Stomach smooth muscle (tissue), 2 donors: ENCODE results near the gene DIAPH2.

Experiments
- H3K27ac ChIP-seq: one replicate; pipeline ENCODE4 v1.7.0; 2013; ENCODE audit warnings: mild to moderate bottlenecking, low read length, inconsistent platforms
- H3K27me3 ChIP-seq, 2 donors: one replicate each; pipeline ENCODE4 v1.7.0; 2013; ENCODE audit warnings: low read length in 2 of 2; ENCODE audit not compliant: insufficient read depth in 2 of 2, control insufficient read depth in 1 of 2
- H3K36me3 ChIP-seq, 2 donors: one replicate each; pipeline ENCODE4 v1.7.0; 2013; ENCODE audit warnings: low read length in 2 of 2; ENCODE audit not compliant: control insufficient read depth in 2 of 2, insufficient read depth in 2 of 2
- H3K4me1 ChIP-seq: one replicate; pipeline ENCODE4 v1.7.0; 2013; ENCODE audit warnings: low read length; ENCODE audit not compliant: control insufficient read depth, insufficient read depth
- H3K4me3 ChIP-seq, 2 donors: one replicate each; pipeline ENCODE4 v1.7.0; 2013; ENCODE audit warnings: low read length in 2 of 2
- H3K9ac ChIP-seq, 2 donors: one replicate each; pipeline ENCODE4 v1.7.0; 2013; ENCODE audit warnings: low read length in 2 of 2, mild to moderate bottlenecking in 1 of 2
- H3K9me3 ChIP-seq, 2 donors: one replicate each; pipeline ENCODE4 v1.7.0; 2013; ENCODE audit warnings: low read length in 2 of 2; ENCODE audit not compliant: control insufficient read depth in 2 of 2
- donor health status: healthy.
- donor health status: Pancreatic carcinoma.

The DIAPH2 gene

DNA sequence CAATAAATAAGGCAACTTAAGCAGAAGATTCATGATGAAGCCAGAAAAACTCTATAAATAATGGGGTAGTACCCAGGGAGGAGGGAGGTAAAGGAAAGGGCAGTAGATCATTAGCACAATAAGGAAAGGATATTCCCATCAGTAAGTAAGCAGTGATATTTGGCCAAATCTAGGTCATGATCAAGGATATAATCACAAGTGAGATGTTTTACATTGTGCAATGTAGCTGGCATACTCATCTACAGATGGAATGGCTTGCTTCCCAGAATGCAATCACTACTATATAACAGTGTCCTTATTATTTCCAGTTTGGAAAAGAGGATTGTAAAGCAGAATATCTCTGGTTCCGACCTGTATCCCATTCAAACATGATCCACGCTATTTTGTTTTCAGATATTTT lies 682.5 kb downstream of the DIAPH2 start:
- H3K4me1 ChIP-seq, result no peaks in the 10 kb centered on the region
- H3K36me3 ChIP-seq, result no peaks in the 10 kb centered on the region
- H3K27ac ChIP-seq, result no peak overlapping the region
- H3K27me3 ChIP-seq, result no peaks in the 10 kb centered on the region
- no peak overlapping the region for H3K4me3 ChIP-seq
- H3K9me3 ChIP-seq, result no peaks in the 10 kb centered on the region
- no peak overlapping the region for H3K9ac ChIP-seq

DNA sequence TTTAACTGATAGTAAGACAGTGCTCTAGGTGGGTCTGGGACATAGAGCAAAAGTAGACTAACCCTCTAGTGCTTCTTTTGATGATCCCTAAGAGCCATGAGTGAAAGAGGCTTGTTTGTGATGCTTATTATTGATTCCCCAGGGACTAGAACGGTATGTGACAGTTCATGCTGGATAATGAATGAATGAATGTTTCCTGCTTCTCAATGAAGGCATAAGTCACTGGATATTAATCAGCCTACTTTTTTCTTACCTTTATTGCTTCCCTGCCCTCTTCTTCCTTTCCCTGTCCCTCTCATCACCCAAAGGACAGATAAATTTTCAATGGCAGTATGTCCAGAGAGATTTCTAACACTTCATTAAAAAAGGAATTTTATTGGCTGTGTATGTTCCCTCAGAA lies 685.3 kb downstream of the DIAPH2 start:
- H3K27me3 ChIP-seq, result no peaks in the 10 kb centered on the region
- H3K4me3 ChIP-seq, result no peak overlapping the region
- H3K4me1 ChIP-seq, result no peaks in the 10 kb centered on the region
- no peak overlapping the region for H3K27ac ChIP-seq
- no peak overlapping the region for H3K9ac ChIP-seq
- H3K36me3 ChIP-seq, result no peaks in the 10 kb centered on the region
- H3K9me3 ChIP-seq, result no peaks in the 10 kb centered on the region

DNA sequence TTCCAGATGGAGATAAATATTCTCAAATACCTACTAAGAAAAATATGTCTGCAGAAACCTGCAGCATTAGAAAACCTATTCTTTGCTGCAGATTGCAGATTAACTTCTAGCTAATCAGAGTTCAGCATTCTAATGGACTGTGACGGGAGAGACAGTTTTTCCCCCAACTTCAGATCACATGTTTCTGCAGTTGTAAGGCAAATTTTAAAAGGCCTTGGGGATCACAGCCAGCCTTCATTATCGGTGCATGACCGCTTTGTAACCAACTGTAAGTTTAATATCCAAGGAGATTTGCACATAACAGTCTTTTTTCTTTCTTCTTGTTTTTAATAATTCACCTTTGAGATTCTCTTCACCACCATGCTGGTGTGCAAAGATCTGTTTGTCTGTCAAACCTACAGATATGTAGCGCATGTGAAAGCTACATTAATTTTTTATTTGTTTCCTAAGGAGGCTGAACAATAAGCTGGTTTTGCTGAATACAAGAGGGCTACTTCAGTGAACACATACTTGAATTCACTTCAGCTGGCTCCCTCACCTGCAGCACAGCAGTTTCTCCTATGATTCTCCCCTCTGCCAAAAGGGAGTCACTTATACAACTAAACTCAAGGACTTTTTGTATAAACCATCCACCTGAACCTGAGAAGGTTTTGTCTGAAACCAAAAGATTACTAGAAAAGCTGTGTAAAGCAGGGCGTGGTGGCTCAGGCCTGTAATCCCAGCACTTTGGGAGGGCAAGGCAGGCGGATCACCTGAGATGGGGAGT lies 687.5 kb downstream of the DIAPH2 start:
- no peaks in the 10 kb centered on the region for H3K36me3 ChIP-seq
- no peaks in the 10 kb centered on the region for H3K4me1 ChIP-seq
- H3K27me3 ChIP-seq, result no peaks in the 10 kb centered on the region
- H3K27ac ChIP-seq, result no peak overlapping the region
- no peak overlapping the region for H3K4me3 ChIP-seq
- no peaks in the 10 kb centered on the region for H3K9me3 ChIP-seq
- no peak overlapping the region for H3K9ac ChIP-seq

DNA sequence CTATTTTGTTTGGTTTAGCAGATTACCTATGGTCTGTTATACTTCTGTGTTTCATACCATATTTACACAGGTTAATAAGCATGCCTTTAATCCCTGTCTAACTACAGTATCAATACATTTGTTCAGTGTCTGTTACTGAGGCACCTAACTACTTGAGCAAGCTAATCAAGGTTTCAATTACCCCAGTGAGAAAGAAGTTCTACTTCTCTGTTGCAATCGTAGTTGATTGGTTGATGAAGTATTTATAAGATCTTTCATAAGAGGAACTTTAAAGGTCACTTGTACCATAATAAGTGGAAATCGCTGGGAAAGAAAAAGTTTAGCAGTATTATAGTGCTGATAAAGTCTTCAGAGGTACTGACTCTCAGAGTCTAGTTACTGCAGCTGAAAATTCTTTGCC lies 689.6 kb downstream of the DIAPH2 start:
- Histone ChIP-seq H3K27ac (no peak overlapping the region), H3K36me3 (no peaks in the 10 kb centered on the region), H3K27me3 (no peaks in the 10 kb centered on the region), H3K4me1 (no peaks in the 10 kb centered on the region), H3K9me3 (no peaks in the 10 kb centered on the region), H3K9ac (no peak overlapping the region), H3K4me3 (no peak overlapping the region)

DNA sequence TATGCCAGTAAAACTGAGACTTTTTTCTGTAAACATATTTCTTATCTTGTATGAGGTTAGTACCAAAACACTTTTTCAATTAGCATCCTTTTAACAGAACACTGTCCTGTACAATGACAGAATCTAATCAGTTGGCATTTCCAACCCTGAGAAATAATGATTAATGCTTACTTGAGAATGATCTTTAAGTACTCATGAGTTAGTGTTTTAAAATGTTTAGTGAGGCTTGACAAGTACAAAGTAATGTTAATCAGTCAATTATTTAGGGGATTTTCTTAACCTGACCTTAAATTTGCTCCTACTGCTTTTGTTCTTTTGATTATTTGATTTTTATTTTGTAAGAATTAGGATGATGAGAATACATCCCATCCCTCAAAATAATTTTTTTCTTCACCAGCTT lies 695.6 kb downstream of the DIAPH2 start:
- Histone ChIP-seq H3K27me3 (no peaks in the 10 kb centered on the region), H3K27ac (no peak overlapping the region), H3K9ac (no peak overlapping the region), H3K4me1 (no peaks in the 10 kb centered on the region), H3K36me3 (no peaks in the 10 kb centered on the region), H3K9me3 (no peaks in the 10 kb centered on the region), H3K4me3 (no peak overlapping the region)

DNA sequence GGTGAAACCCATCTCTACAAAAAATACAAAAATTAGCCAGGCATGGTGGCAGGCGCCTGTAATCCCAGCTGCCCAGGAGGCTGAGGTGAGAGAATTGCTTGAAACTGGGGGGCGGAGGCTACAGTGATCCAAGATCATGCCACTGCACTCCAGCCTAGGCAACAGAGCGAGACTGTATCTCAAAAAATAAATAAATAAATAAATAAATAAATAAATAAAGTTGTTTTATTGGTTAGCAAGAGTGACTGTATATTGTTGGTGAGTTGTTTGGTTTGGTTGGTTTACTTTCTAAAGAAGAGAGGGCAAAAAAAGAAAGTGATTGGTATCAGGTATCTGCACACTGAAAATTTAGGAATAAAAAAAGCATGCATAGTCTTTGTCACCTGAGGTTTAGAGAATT lies 700.0 kb downstream of the DIAPH2 start:
- Histone ChIP-seq H3K27ac (no peak overlapping the region), H3K9ac (no peak overlapping the region), H3K27me3 (no peaks in the 10 kb centered on the region)

DNA sequence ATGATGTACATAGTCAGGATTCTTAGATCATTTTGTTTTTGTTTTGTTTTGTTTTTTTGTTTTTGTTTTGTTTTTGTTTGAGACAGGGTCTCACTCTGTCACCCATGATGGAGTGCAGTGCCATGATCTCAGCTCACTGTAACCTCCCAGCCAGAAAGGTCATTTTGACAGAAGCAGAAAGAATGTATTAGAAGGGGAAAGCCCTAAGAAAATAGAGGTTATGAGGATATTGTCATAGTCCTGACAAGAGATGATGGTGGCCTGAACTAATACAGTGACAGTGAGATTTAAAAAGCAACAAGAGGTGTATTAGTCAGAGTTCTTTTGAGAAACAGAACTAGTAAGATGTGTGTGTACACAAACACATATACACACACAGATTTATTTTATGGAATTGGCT lies 702.4 kb downstream of the DIAPH2 start:
- Histone ChIP-seq H3K36me3 (no peaks in the 10 kb centered on the region), H3K9me3 (no peaks in the 10 kb centered on the region), H3K4me1 (no peaks in the 10 kb centered on the region), H3K4me3 (no peak overlapping the region), H3K9ac (no peak overlapping the region), H3K27me3 (no peaks in the 10 kb centered on the region), H3K27ac (no peak overlapping the region)

More for the DNA sequence above, 700.0 kb downstream of the DIAPH2 start:
- Histone ChIP-seq H3K9me3 (no peaks in the 10 kb centered on the region), H3K36me3 (no peaks in the 10 kb centered on the region), H3K4me1 (no peaks in the 10 kb centered on the region), H3K4me3 (no peak overlapping the region)

DNA sequence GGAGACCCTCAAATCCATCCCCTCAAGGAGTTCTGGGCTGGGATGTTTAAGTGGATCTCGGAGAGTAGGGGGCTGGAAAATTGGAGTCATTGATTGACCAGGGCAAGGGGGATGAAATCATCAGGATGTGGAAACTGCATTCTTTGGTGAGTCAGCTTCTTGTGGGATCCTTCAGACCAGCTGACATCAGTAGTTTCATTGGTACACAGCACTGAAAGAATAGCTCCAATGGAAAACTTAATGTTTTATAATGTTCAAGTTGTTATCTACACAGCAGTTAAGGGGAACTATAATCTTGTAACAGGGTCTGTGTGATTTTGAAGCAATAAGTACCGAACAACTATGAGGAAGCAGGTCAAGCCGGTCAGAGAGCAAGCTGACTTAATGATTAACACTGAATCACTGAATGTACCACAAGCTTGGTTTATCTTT lies 705.1 kb downstream of the DIAPH2 start:
- Histone ChIP-seq H3K9ac (no peak overlapping the region), H3K36me3 (no peaks in the 10 kb centered on the region), H3K9me3 (no peaks in the 10 kb centered on the region), H3K27me3 (no peaks in the 10 kb centered on the region), H3K4me3 (no peak overlapping the region), H3K4me1 (no peaks in the 10 kb centered on the region), H3K27ac (no peak overlapping the region)

DNA sequence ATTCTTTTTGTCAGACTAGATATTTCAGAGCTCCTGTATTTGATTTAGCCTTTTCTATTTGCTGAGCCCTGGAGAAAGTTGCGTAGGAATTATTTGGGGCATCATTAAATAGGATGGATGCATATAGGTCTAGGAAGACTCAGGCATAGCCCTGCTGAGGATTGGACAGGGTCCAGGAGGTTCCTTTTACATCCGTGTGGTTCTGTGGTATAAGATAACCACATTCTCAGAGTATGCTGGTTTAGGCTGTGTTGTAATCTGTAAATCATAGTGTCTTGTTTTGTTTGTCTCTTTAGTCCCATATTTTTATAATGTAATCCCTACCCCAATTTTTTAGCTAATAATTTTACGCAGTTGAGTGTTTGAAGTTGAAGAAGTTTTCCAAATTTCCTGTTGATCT lies 712.7 kb downstream of the DIAPH2 start:
- H3K27ac ChIP-seq, result no peak overlapping the region
- no peak overlapping the region for H3K9ac ChIP-seq
- no peak overlapping the region for H3K4me3 ChIP-seq
- no peaks in the 10 kb centered on the region for H3K9me3 ChIP-seq
- H3K4me1 ChIP-seq, result no peaks in the 10 kb centered on the region
- peaks cover 0 to 2% of the 10 kb centered on the region in 2 donors for H3K27me3 ChIP-seq
- no peaks in the 10 kb centered on the region for H3K36me3 ChIP-seq

DNA sequence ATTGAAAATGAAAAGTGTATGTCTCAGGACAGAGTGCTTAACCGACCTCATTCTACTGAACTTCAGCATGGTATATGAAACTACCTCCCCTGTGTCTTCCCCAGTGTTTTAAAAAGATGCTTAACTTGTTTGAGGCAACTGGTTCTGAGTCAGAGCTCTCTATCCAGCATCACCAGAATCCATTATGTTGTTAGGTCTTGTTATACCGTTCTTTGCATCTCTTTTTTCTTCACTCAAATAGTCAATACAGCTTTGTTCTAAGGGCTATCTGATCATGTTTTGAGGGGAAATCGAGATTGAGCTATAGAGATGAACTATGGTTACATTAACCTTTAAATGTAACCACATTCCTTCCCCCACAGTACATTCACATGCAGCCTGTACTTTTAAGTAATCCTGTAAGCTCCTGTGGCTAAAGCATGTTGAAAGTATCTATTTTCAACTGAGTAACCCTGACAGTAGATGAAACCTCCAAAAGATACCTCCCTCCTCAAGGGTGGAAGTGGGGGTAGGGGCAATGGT lies 713.4 kb downstream of the DIAPH2 start:
- Histone ChIP-seq H3K9me3 (no peaks in the 10 kb centered on the region), H3K4me1 (no peaks in the 10 kb centered on the region), H3K4me3 (no peak overlapping the region), H3K27ac (no peak overlapping the region), H3K27me3 (peaks cover 0 to 2% of the 10 kb centered on the region in 2 donors), H3K9ac (no peak overlapping the region), H3K36me3 (no peaks in the 10 kb centered on the region)

DNA sequence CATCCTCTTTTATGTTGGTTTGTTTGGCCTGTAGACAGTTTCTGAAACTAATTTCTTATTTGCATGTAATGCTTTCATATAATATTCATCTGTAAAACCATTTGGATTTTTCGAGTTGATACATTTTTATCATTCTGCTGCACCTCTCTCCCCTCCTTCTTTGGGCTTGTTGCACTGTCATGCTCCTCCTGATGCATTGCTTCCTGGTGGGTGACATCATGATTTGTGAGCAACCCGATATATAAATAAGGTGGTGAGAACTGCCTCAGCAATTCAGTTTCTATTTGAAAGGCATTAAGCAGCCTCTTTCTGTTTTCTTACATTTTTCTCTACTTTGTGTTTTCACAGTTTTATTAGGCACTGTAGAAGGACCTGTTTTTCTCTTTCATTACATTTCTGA lies 714.8 kb downstream of the DIAPH2 start:
- Histone ChIP-seq H3K4me3 (no peak overlapping the region), H3K27ac (no peak overlapping the region), H3K36me3 (no peaks in the 10 kb centered on the region), H3K9me3 (no peaks in the 10 kb centered on the region), H3K9ac (no peak overlapping the region), H3K27me3 (peaks cover 0 to 2% of the 10 kb centered on the region in 2 donors), H3K4me1 (no peaks in the 10 kb centered on the region)
